GM13976 (cell line): ENCODE results near the gene SWI5.

Source experiments
- DNase-seq: peaks from one replicate; pipeline ENCODE4 v3.0.0; 2012; ENCODE audit warnings: low spot score
- in situ Hi-C: fragments of 300-500 bp; cut with MboI; formaldehyde crosslinking; loops from one replicate; pipeline ENCODE4 v1.12.0; 2022; ENCODE audit warnings: low sequenced_read_pairs, mixed read lengths, inconsistent platforms; ENCODE audit not compliant: unreplicated experiment
- TF ChIP-seq, protein P1 (sequence below): IDR thresholded peaks from 2 replicates; pipeline ENCODE4 v1.5.1; 2012; ENCODE audit warnings: borderline replicate concordance, mild to moderate bottlenecking; ENCODE audit not compliant: insufficient read depth; ENCODE audit errors: extremely low read depth, missing control alignments, control extremely low read depth

Gene SWI5

DNA sequence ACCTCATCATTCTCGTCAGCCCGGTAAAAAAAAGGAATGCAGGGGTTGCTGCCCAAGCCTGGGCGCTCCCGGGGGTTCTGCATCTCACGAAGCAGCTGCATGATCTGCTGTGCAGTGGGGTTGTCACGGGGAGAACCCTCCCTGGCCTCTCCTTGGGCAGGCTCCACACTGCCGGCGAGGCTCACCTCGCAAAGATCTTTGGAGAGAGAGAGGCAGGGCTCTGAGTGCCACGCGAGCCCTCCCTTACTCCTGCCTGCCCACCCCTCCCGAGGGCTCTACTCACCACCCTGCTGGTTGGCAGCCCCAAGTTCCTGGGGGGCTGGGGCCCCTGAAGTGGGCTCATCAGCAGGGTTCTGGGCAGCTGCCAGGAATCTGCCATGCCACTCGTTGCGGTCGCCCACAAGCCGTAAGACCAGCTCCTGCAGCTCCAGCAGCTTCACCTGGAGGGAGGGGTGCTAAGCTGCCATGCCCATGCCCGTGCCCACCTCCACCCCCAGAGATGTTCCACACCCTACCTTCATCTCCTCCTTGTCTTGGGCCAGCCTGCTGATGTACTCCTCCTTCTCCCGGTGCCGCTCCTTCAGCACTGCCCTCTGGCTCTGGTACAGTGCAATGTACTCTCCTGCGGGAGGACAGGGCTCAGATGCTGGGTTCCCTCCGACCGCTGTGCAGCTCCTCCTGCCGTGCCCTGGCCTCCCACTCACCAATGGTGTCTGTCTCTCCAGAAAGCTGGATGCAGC lies 18.8 kb upstream of the SWI5 start:
- no peak for DNase-seq
- TF ChIP-seq, protein P1, sequence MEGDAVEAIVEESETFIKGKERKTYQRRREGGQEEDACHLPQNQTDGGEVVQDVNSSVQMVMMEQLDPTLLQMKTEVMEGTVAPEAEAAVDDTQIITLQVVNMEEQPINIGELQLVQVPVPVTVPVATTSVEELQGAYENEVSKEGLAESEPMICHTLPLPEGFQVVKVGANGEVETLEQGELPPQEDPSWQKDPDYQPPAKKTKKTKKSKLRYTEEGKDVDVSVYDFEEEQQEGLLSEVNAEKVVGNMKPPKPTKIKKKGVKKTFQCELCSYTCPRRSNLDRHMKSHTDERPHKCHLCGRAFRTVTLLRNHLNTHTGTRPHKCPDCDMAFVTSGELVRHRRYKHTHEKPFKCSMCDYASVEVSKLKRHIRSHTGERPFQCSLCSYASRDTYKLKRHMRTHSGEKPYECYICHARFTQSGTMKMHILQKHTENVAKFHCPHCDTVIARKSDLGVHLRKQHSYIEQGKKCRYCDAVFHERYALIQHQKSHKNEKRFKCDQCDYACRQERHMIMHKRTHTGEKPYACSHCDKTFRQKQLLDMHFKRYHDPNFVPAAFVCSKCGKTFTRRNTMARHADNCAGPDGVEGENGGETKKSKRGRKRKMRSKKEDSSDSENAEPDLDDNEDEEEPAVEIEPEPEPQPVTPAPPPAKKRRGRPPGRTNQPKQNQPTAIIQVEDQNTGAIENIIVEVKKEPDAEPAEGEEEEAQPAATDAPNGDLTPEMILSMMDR, result no peak
- in situ Hi-C loops, result no loop called here

DNA sequence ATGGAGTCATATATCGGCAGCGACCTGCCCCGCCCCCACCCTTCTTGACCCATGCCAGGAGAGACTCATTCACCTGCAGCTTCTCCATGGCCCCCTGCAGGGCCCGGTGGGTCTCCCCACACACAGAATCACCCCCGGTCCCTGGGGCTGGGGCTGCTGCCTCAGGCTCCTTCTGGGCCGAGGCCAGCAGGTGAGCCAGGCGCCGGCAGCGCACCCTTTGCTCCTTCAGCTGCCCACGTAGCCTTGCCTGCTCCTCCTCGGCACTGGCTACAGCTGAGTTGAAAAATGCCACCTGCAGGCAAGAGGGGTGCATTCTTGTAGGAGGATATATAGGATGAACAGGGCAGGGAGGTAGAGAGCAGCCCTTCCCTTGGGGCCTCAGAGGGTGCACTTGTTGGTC lies 18.2 kb upstream of the SWI5 start:
- no peak for DNase-seq
- in situ Hi-C loops, result no loop called here
- TF ChIP-seq, protein P1, result no peak

DNA sequence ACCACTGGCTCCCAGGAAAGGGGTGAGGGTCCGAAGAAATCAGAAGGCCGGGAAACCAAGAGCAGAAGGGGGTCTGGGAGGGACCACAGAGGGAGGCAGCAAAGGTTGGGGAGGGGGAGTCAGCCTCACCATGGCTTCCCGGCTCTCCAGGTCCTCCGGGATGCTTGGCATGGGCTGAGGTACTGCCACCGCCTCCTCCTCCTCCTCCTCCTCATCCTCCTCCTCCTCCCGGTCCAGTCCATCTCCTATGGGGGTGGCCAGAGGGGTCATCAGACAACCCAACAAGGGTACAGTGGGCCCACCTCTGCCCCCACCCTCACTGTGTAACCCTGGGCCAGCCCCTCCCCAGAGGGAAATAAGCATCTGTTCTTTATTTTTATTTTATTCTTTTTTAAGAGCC lies 17.8 kb upstream of the SWI5 start:
- TF ChIP-seq, protein P1, result no peak
- no peak for DNase-seq
- in situ Hi-C loops, result no loop called here

DNA sequence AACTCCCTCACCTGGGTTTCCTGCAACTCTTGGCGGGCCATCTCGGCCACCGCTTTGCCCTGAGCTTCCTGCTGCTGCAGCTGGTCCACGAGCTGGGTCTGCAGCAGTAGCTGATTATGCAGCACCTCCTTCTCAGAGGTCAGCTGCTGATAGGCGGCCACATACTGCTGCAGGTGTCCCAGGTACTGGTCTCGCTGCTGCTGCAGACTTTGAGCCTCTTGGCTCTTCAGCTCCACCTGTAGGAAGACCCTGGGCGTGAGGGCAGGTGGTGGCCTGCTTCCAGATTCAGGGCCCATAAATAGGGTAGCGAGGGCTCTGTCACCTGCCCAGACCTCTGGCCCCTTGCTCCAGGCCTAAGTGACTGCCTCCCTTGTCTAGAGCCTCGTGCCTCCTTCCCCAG lies 16.9 kb upstream of the SWI5 start:
- in situ Hi-C loops, result no loop called here
- TF ChIP-seq, protein P1, result no peak
- DNase-seq, result no peak

DNA sequence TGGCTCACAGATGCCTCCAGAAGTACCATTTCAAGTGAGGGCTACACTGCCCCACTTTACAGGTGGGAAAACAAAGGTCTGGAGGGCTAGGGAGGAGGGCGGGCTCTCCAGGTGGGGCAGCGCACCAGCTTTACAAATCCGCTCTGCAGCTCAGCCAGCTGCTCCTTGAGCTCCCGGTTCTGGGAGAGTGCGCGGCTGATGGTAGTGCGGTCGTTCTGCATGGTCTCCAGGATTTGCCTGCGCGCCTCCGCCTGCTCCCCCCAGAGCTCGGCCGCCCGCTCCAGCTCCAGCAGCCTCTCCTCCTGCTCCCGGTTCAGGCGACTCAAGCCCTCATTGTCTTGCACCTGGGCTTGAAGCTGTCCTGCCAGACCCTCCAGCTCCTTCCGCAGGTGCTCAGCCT lies 15.7 kb upstream of the SWI5 start:
- TF ChIP-seq, protein P1, result no peak
- in situ Hi-C loops, result no loop called here

DNA sequence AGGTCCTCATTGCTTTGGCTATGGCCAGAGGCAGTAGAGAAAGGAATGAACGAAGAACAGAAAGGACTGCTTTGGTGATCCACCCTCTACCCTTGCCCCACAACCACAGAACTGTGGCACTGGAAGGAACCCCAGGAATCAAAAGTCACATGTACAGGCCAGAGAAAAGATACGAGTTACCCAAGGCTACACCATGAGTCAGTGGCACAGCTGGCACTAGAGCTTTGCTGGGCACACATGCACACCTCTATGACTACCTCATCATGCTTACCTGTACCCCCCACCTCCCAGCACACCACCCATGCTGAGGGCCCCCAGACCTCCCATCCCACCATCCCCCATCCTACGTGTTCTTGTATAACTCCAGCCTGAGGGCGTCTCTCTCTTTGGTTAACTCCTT lies 13.4 kb upstream of the SWI5 start:
- TF ChIP-seq, protein P1, result no peak
- no peak for DNase-seq
- in situ Hi-C loops, result no loop called here

More for the DNA sequence above, 15.7 kb upstream of the SWI5 start:
- DNase-seq, result no peak
